Measurements from ENCODE around the gene ST8SIA4. TPM values are rescaled to one million over a fixed set of nuclear protein-coding genes. Genes with fewer than 3 reads are reported as not detected.

The ST8SIA4 gene
- total and polyA plus RNA-seq, 10 of the 15 experiments (the other 5 are each of a cell fraction or from before 2014, with no cell fraction given) = 4.4 to 30.9 (median 19.5) TPM

DNA sequence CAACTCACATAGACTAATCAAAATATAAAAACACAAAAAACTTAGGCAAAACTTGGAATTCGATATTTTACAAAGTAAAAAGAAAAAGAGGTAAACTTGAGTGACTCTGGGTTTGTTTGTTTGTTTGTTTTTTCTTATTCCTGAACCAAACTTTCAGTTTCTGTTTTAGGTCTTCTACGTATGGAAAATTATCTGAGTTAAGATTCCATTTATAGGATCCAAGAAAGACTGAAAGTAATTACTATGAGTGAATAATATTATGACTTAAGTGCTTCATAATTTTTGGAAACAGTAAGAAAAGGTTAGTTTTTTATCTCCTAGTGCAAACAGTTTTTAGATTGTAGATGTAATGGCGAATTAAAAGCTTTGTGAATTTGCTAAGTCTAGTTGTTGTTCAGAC is 13.2 kb downstream of the ST8SIA4 start:
- Histone ChIP-seq H3K9me3 (replicated peaks; ENCODE audit: control insufficient read depth, insufficient read depth, low read length) (peaks cover 4% of the 10 kb centered on the region), H3K27ac (ENCODE audit: control insufficient read depth, insufficient read depth) (peak overlapping the region; percentile 87), H3K79me2 (ENCODE audit: control insufficient read depth, insufficient read depth, low read length) (peaks cover 84% of the 10 kb centered on the region), H3K4me3 (peak overlapping the region; percentile 58), H3K27me3 (replicated peaks in 1 of 2; ENCODE audit: control insufficient read depth in 2 of 2, insufficient read depth in 2 of 2, low read length in 1 of 2) (no peaks in the 10 kb centered on the region), H4K20me1 (ENCODE audit: control insufficient read depth, insufficient read depth) (no peaks in the 10 kb centered on the region), H3K4me2 (ENCODE audit: control insufficient read depth, insufficient read depth) (peak overlapping the region; percentile 88), H3K4me1 (ENCODE audit: control insufficient read depth, insufficient read depth, low read length) (peaks cover 15% of the 10 kb centered on the region; the same call in 1 of the 2 replicates), H3K36me3 (ENCODE audit: control insufficient read depth in 2 of 2, insufficient read depth in 2 of 2, low read length in 1 of 2) (peaks cover 0 to 18% of the 10 kb centered on the region in 2 experiments; a peak in 2 of 4 replicates), H2AFZ (ENCODE audit: control insufficient read depth, low read depth, low read length) (no peak overlapping the region; the same call in 1 of the 2 replicates), H3K9ac (ENCODE audit: control insufficient read depth, insufficient read depth, low read length) (peak overlapping the region; percentile 24)
- peak; percentile 1 for ATAC-seq
- 0% methylated on average over 3 of the region's 3 CpGs for WGBS (ENCODE audit: insufficient coverage, insufficient replicate concordance, low lambda C conversion rate, missing lambda C conversion rate)
- CTCF ChIA-PET = interaction anchor here (6.2 kb wide), 1 partner anchor 11 kb away, joined by 64 read pairs; the partner anchor contains the start of gene ST8SIA4
- no peak for DNase-seq (ENCODE audit: low read depth, low spot score)
- SMC1A ChIA-PET (ENCODE audit: uncharacterized antibody, unreplicated experiment) = interaction anchor here (1.0 to 15.8 kb wide), 10 partner anchors 11 to 114 kb away, joined by 3 to 281 read pairs (median 13); partner anchors contain the start of gene ST8SIA4
- TSS peak; percentile 10 for BruUV-seq (replicated peaks)
- POLR2A ChIA-PET = interaction anchor here (0.9 to 5.2 kb wide), 3 partner anchors 13 to 111 kb away, joined by 3 to 49 read pairs (median 4); partner anchors contain the start of gene ST8SIA4
- no peak for FAIRE-seq
- intact Hi-C loops (cut with micrococcal nuclease; ENCODE audit: unreplicated experiment) = loop anchor here (1.0 to 2.0 kb wide), 3 partner anchors 10 to 61 kb away; no protein-coding TSS in a partner anchor
- in situ Hi-C loops (cut with MboI) = no loop called here
- RAD21 ChIA-PET (ENCODE audit: unreplicated experiment) = interaction anchor here (0.8 to 15.0 kb wide), 11 partner anchors 13 to 114 kb away, joined by 3 to 275 read pairs (median 6); partner anchors contain the start of gene ST8SIA4
- no peak for TF ChIP-seq HDAC2 (IDR thresholded peaks at IDR 0.05)
- no peak for TF ChIP-seq HDAC6 (IDR thresholded peaks at IDR 0.05; ENCODE audit: unreplicated experiment)
- no peak for TF ChIP-seq CBX5 (IDR thresholded peaks at IDR 0.05; ENCODE audit: low read depth)
- no peak for TF ChIP-seq SP1 (IDR thresholded peaks at IDR 0.05; ENCODE audit: low read depth, low read length)
- TF ChIP-seq, protein P1, sequence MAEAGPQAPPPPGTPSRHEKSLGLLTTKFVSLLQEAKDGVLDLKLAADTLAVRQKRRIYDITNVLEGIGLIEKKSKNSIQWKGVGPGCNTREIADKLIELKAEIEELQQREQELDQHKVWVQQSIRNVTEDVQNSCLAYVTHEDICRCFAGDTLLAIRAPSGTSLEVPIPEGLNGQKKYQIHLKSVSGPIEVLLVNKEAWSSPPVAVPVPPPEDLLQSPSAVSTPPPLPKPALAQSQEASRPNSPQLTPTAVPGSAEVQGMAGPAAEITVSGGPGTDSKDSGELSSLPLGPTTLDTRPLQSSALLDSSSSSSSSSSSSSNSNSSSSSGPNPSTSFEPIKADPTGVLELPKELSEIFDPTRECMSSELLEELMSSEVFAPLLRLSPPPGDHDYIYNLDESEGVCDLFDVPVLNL (IDR thresholded peaks at IDR 0.05; ENCODE audit: low read depth, low read length) = no peak
- no peak for TF ChIP-seq TCF3 (IDR thresholded peaks at IDR 0.05; ENCODE audit: borderline replicate concordance, insufficient read depth, low read depth, low read length)
- no peak for TF ChIP-seq TARDBP (IDR thresholded peaks at IDR 0.05; ENCODE audit: borderline replicate concordance)
- TF ChIP-seq MEF2A (IDR thresholded peaks at IDR 0.05; ENCODE audit: insufficient read depth, low read depth, low read length) = 0 out of 2 replicates have a peak, but pooled peaks have one; percentile 36
- no peak for TF ChIP-seq RB1 (IDR thresholded peaks at IDR 0.05; ENCODE audit: borderline replicate concordance)
- TF ChIP-seq IRF4 (IDR thresholded peaks at IDR 0.05; ENCODE audit: low read depth, low read length) = no peak
- TF ChIP-seq, protein P2, sequence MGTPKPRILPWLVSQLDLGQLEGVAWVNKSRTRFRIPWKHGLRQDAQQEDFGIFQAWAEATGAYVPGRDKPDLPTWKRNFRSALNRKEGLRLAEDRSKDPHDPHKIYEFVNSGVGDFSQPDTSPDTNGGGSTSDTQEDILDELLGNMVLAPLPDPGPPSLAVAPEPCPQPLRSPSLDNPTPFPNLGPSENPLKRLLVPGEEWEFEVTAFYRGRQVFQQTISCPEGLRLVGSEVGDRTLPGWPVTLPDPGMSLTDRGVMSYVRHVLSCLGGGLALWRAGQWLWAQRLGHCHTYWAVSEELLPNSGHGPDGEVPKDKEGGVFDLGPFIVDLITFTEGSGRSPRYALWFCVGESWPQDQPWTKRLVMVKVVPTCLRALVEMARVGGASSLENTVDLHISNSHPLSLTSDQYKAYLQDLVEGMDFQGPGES (IDR thresholded peaks at IDR 0.05) = no peak
- 0 out of 2 replicates have a peak, but pooled peaks have one; percentile 12 for TF ChIP-seq ASH2L (IDR thresholded peaks at IDR 0.05; ENCODE audit: borderline replicate concordance, low read depth)
- TF ChIP-seq FOS (IDR thresholded peaks at IDR 0.05; ENCODE audit: borderline replicate concordance, extremely low read depth, insufficient read length) = no peak
- TF ChIP-seq HDGF (IDR thresholded peaks at IDR 0.05) = no peak
- TF ChIP-seq EED (IDR thresholded peaks at IDR 0.05; ENCODE audit: low read depth) = no peak

Measured in GM12878 (cell line).